ENCODE data around the gene PAX9. TPM values are rescaled to one million over a fixed set of nuclear protein-coding genes. Genes with fewer than 3 reads are reported as not detected.

Gene PAX9
- total and polyA plus RNA-seq, 2 experiments from 2014 or later: 0.24 to 0.53 TPM

DNA sequence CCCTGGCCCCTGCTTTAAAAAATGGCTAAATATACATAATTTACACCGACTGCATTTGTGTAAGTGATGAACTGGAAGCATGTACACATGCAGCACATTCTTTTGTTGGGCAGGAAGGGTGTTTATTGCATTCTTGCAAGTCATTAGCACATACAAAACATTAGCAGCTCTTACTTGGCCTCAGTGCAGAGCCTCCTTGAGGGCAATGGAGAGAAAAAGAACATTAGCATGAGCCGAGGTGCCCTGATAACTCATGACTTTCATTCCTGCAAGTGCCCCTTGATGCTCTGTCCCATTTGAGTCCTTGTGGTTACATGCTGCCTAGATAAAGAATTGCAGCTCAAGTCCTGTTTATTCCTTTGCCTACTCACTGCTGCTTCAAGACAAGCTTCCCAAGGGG lies 61.9 kb downstream of the PAX9 start:
- TF ChIP-seq EZH2phosphoT487 (IDR thresholded peaks at IDR 0.05; ENCODE audit: low read depth, severe bottlenecking, unreplicated experiment): no peak
- TF ChIP-seq EZH2 (IDR thresholded peaks at IDR 0.05; ENCODE audit: borderline replicate concordance): no peak
- TF ChIP-seq, protein P1, sequence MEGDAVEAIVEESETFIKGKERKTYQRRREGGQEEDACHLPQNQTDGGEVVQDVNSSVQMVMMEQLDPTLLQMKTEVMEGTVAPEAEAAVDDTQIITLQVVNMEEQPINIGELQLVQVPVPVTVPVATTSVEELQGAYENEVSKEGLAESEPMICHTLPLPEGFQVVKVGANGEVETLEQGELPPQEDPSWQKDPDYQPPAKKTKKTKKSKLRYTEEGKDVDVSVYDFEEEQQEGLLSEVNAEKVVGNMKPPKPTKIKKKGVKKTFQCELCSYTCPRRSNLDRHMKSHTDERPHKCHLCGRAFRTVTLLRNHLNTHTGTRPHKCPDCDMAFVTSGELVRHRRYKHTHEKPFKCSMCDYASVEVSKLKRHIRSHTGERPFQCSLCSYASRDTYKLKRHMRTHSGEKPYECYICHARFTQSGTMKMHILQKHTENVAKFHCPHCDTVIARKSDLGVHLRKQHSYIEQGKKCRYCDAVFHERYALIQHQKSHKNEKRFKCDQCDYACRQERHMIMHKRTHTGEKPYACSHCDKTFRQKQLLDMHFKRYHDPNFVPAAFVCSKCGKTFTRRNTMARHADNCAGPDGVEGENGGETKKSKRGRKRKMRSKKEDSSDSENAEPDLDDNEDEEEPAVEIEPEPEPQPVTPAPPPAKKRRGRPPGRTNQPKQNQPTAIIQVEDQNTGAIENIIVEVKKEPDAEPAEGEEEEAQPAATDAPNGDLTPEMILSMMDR (IDR thresholded peaks at IDR 0.05; ENCODE audit: poor library complexity): no peak
- WGBS (ENCODE audit: low lambda C conversion rate, missing lambda C conversion rate): 46% methylated on average over 2 of the region's 2 CpGs

DNA sequence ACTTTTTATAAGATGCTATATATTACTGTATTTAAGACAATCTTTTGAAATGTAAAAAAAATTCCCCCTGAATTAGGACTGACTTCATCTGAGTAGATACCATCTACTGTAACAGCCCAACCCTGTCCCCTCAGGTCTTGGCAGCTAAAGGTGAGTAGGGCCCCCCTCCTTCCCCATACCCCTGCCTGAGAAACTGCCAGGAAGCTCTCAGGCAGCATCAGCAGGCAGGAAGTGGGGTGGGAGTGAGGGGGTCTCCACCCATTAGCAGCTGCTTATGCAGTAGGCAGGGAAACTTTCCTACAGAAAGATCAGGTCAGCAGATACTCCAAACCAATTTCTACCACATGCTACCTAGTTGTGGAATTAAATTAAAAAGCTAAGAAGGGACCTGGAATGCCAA lies 62.5 kb downstream of the PAX9 start:
- Histone ChIP-seq H3K9me2 (replicated peaks; ENCODE audit: insufficient read depth) (no peaks in the 10 kb centered on the region), H3K79me2 (no peaks in the 10 kb centered on the region), H3K9me3 (ENCODE audit: low read depth) (no peaks in the 10 kb centered on the region), H3K4me3 (no peak overlapping the region), H3K4me1 (ENCODE audit: insufficient read depth) (no peaks in the 10 kb centered on the region), H3K36me3 (replicated peaks; ENCODE audit: insufficient read depth, low read depth) (no peaks in the 10 kb centered on the region), H4K20me1 (ENCODE audit: insufficient read depth, poor library complexity, severe bottlenecking) (no peaks in the 10 kb centered on the region), H3K27ac (no peak overlapping the region), H3K4me2 (no peak overlapping the region), H3K27me3 (no peaks in the 10 kb centered on the region), H2AFZ (no peak overlapping the region)
- TF ChIP-seq, protein P1 (IDR thresholded peaks at IDR 0.05; ENCODE audit: poor library complexity): no peak
- no peak for TF ChIP-seq EZH2phosphoT487 (IDR thresholded peaks at IDR 0.05; ENCODE audit: low read depth, severe bottlenecking, unreplicated experiment)
- TF ChIP-seq EZH2 (IDR thresholded peaks at IDR 0.05; ENCODE audit: borderline replicate concordance): no peak
- no peak for DNase-seq (ENCODE audit: low spot score)

More for the DNA sequence above, 61.9 kb downstream of the PAX9 start:
- Histone ChIP-seq H3K4me2 (no peak overlapping the region), H3K27ac (no peak overlapping the region), H3K27me3 (no peaks in the 10 kb centered on the region), H4K20me1 (ENCODE audit: insufficient read depth, poor library complexity, severe bottlenecking) (no peaks in the 10 kb centered on the region), H3K9me2 (replicated peaks; ENCODE audit: insufficient read depth) (no peaks in the 10 kb centered on the region), H2AFZ (no peak overlapping the region), H3K36me3 (replicated peaks; ENCODE audit: insufficient read depth, low read depth) (no peaks in the 10 kb centered on the region), H3K4me1 (ENCODE audit: insufficient read depth) (no peaks in the 10 kb centered on the region), H3K4me3 (no peak overlapping the region), H3K79me2 (no peaks in the 10 kb centered on the region), H3K9me3 (ENCODE audit: low read depth) (no peaks in the 10 kb centered on the region)
- no peak for DNase-seq (ENCODE audit: low spot score)

DNA sequence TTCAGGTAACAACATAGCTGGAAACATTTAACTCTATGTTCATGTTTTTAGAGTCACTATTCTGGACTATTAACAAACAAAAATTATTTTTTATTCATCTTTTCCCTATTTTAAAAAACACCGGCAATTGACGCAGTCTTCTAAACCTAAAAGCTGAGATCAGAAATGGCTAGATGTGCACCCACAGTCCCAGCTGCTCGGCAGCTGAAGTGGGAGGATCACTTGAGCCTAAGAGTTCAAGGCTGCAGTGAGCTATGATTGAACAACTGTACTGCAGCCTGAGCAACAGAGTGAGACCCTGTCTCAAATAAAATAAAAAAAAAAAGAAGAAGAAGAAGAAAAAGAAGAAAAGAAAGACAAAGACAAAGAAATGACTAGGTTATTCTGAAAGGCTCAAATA lies 64.5 kb downstream of the PAX9 start:
- H3K4me1 ChIP-seq (ENCODE audit: insufficient read depth): no peaks in the 10 kb centered on the region
- no peaks in the 10 kb centered on the region for H3K9me3 ChIP-seq (ENCODE audit: low read depth)
- no peaks in the 10 kb centered on the region for H3K79me2 ChIP-seq
- no peaks in the 10 kb centered on the region for H3K36me3 ChIP-seq (replicated peaks; ENCODE audit: insufficient read depth, low read depth)
- H3K27me3 ChIP-seq: no peaks in the 10 kb centered on the region
- WGBS (ENCODE audit: low lambda C conversion rate, missing lambda C conversion rate): 93% methylated on average over 3 of the region's 3 CpGs
- H2AFZ ChIP-seq: no peak overlapping the region
- no peak for DNase-seq (ENCODE audit: low spot score)
- H3K27ac ChIP-seq: no peak overlapping the region
- H3K9me2 ChIP-seq (replicated peaks; ENCODE audit: insufficient read depth): no peaks in the 10 kb centered on the region
- H3K4me2 ChIP-seq: no peak overlapping the region
- no peaks in the 10 kb centered on the region for H4K20me1 ChIP-seq (ENCODE audit: insufficient read depth, poor library complexity, severe bottlenecking)
- H3K4me3 ChIP-seq: no peak overlapping the region
- no peak for TF ChIP-seq EZH2 (IDR thresholded peaks at IDR 0.05; ENCODE audit: borderline replicate concordance)
- no peak for TF ChIP-seq EZH2phosphoT487 (IDR thresholded peaks at IDR 0.05; ENCODE audit: low read depth, severe bottlenecking, unreplicated experiment)
- TF ChIP-seq, protein P1 (IDR thresholded peaks at IDR 0.05; ENCODE audit: poor library complexity): no peak

Other genes with a start within 250 kb of the PAX9 start
- 2.7 and 4.7 TPM in 2 replicates for gene NKX2-1, start 141.6 kb upstream of the PAX9 start, total RNA-seq
- gene NKX2-1, start 141.6 kb upstream of the PAX9 start, polyA plus RNA-seq: 2.2 and 7.3 TPM in 2 replicates
- not detected in 2 replicates for gene NKX2-8, start 79.2 kb upstream of the PAX9 start, total RNA-seq
- not detected in 2 replicates for gene NKX2-8, start 79.2 kb upstream of the PAX9 start, polyA plus RNA-seq